GM19240 (cell line): ENCODE results near the gene HTR2B.
"Not testable (repeated sequence)": the region's sequence is repeated elsewhere in the genome, so short reads cannot be mapped to it uniquely, and the experiment has no call there.

Experiments
- DNase-seq: peaks from one replicate; pipeline ENCODE4 v3.0.0; 2011; ENCODE audit warnings: low spot score; ENCODE audit not compliant: insufficient read length

Gene HTR2B

GRCh38 chr2:231124838-231125568, at the start of gene HTR2B:
Gene HTR2B, minus strand, starts transcription at chr2:231125042. Its CDS starts 1,278 bp downstream, at chr2:231123764.
- no peak for DNase-seq

GRCh38 chr2:231174211-231174651, 49.4 kb upstream of the HTR2B start:
- DNase-seq: no peak

- no peak for DNase-seq
Measured at GRCh38 chr2:231172025-231172424, 47.2 kb upstream of the HTR2B start.

GRCh38 chr2:231170055-231170454, 45.2 kb upstream of the HTR2B start:
- DNase-seq: no peak

GRCh38 chr2:231169488-231169887, 44.6 kb upstream of the HTR2B start:
- DNase-seq: no peak

- no peak for DNase-seq
Measured at GRCh38 chr2:231168460-231169139, 43.8 kb upstream of the HTR2B start.

GRCh38 chr2:231167745-231168459, 43.1 kb upstream of the HTR2B start:
- DNase-seq: no peak

GRCh38 chr2:231163414-231164095, 38.7 kb upstream of the HTR2B start:
- DNase-seq: no peak

- no peak for DNase-seq
Measured at GRCh38 chr2:231163011-231163410, 38.2 kb upstream of the HTR2B start.

GRCh38 chr2:231161877-231162329, 37.1 kb upstream of the HTR2B start:
- no peak for DNase-seq

- no peak for DNase-seq
Measured at GRCh38 chr2:231161252-231161839, 36.5 kb upstream of the HTR2B start.

- DNase-seq: no peak
Measured at GRCh38 chr2:231160701-231161100, 35.9 kb upstream of the HTR2B start.

GRCh38 chr2:231159306-231159705, 34.5 kb upstream of the HTR2B start:
- DNase-seq: no peak

- no peak for DNase-seq
Measured at GRCh38 chr2:231152800-231153557, 28.1 kb upstream of the HTR2B start.

GRCh38 chr2:231146665-231147064, 21.8 kb upstream of the HTR2B start:
- DNase-seq: no peak

GRCh38 chr2:231144896-231145295, 20.1 kb upstream of the HTR2B start:
- DNase-seq: no peak

GRCh38 chr2:231140808-231141207, 16.0 kb upstream of the HTR2B start:
- DNase-seq: not testable (repeated sequence)

- no peak for DNase-seq
Measured at GRCh38 chr2:231139796-231140195, 15.0 kb upstream of the HTR2B start.

GRCh38 chr2:231138699-231139098, 13.9 kb upstream of the HTR2B start:
- DNase-seq: no peak

GRCh38 chr2:231134910-231135655, 10.2 kb upstream of the HTR2B start:
- no peak for DNase-seq
